Myometrial cell (primary cell): ENCODE data around the gene ACVR2A. TPM values are rescaled to one million over a fixed set of nuclear protein-coding genes. Genes with fewer than 3 reads are reported as not detected.

Source experiments
- total RNA-seq: library from RNA; depleted of rRNA; stranded (reverse); fragments of >200 nt; gene quantifications from 2 replicates; pipeline ENCODE4 v1.2.3, GENCODE V29; 2015

Gene ACVR2A
- 2.7 and 3.5 TPM in 2 replicates for total RNA-seq

DNA sequence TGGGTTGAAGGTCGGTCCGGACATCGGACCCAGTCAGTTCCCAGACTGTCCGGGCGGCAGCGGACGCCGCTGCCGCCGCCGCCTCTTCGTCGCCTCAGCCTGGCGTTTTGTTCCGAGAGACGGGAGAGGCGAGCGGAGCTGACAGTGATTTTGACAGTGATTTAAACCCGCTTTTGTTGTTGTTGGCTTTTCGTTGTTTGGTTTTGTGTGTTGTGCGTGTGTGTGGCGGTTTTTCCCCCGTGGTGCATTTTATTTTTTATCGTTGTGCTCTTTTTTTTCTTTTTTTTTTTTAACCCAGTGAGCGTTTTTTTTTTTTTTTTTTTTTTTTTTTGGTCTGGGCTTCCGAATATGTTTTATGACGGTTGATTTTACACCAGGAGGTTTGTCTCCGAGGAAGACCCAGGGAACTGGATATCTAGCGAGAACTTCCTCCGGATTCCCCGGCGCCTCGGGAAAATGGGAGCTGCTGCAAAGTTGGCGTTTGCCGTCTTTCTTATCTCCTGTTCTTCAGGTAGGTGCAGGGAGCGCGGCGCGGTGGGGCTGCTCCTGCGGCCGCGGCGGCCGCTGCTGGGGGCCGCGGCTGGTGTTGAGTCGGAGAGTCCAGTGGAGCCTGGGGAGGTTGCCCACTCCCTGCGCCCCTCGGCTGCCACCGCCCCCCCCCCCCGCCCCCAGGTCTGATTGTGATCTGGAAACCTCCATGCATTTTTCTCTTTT lies at the start of gene ACVR2A:
Gene ACVR2A, plus strand, starts transcription at position 333 of the 714 bp plus-strand sequence. Its CDS starts 124 bp downstream, at position 457.

Other genes with a start within 250 kb of the ACVR2A start
- gene ORC4, start 175.7 kb downstream of the ACVR2A start, total RNA-seq = 42.7 and 63.3 TPM in 2 replicates
- 13.6 and 17.6 TPM in 2 replicates for gene MBD5, start 176.1 kb downstream of the ACVR2A start, total RNA-seq